Uterus (tissue), 2 donors: ENCODE measurements around the gene HIVEP1.

ENCODE experiments used
- POLR2A ChIP-seq, 2 donors: fragments of 450-650 bp; IDR thresholded peaks; one replicate each; pipeline ENCODE4 v1.6.1; 2016; ENCODE audit warnings: antibody characterized with exemption in 2 of 2, mild to moderate bottlenecking in 1 of 2, moderate library complexity in 1 of 2
- TF ChIP-seq, protein P1 (sequence below), 4 experiments: fragments of 200-600 bp in 2 of 4; fragments of 450-650 bp in 2 of 4; sonication (generic) in 2 of 4; IDR thresholded peaks; one replicate each; pipeline ENCODE4 v1.5.1; 2016 to 2019; ENCODE audit warnings: antibody characterized with exemption in 4 of 4, mild to moderate bottlenecking in 2 of 4, moderate library complexity in 1 of 4

DNA sequence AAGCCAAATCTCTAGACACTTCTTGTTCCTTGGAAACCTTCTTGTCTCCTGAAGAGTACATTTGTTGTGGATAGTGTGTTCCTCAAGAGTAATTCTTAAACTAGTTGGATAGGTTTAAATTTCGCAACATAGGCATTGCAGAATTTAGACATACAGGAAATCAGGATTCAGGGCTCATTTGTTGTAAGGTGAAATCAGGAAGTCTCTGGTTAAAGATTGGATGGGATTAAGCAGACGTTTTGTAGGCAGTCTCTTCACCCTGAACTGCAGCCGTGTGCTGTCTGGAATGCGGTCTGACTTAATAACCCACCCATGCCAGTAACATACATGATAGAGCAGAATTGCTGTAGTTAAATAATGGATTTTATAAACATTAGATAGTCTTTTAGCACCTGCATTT, 21.7 kb downstream of the HIVEP1 start:
- TF ChIP-seq, protein P1, sequence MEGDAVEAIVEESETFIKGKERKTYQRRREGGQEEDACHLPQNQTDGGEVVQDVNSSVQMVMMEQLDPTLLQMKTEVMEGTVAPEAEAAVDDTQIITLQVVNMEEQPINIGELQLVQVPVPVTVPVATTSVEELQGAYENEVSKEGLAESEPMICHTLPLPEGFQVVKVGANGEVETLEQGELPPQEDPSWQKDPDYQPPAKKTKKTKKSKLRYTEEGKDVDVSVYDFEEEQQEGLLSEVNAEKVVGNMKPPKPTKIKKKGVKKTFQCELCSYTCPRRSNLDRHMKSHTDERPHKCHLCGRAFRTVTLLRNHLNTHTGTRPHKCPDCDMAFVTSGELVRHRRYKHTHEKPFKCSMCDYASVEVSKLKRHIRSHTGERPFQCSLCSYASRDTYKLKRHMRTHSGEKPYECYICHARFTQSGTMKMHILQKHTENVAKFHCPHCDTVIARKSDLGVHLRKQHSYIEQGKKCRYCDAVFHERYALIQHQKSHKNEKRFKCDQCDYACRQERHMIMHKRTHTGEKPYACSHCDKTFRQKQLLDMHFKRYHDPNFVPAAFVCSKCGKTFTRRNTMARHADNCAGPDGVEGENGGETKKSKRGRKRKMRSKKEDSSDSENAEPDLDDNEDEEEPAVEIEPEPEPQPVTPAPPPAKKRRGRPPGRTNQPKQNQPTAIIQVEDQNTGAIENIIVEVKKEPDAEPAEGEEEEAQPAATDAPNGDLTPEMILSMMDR (IDR thresholded peaks at IDR 0.05) = no peak
- no peak for TF ChIP-seq POLR2A (IDR thresholded peaks at IDR 0.05)
